Bronchial epithelial cell (primary cell): ENCODE data around the gene ITIH3. TPM values are rescaled to one million over a fixed set of nuclear protein-coding genes. Genes with fewer than 3 reads are reported as not detected.

Experiments used
- DNase-seq: peaks from one replicate; pipeline ENCODE4 v3.0.0-alpha.2; 2010; ENCODE audit warnings: low read depth
- FAIRE-seq: peaks from 2 replicates; lab custom pipeline; 2011; peaks lifted over from hg19 to GRCh38; lab: Jason Lieb, UNC
- H3K27me3 ChIP-seq: 2 replicates; pipeline ENCODE4 v1.5.1; 2011; ENCODE audit warnings: low read length; ENCODE audit not compliant: control insufficient read depth, insufficient read depth
- H3K36me3 ChIP-seq: 2 replicates; pipeline ENCODE4 v1.5.1; 2011; ENCODE audit warnings: low read length; ENCODE audit not compliant: control insufficient read depth, insufficient read depth
- H3K4me3 ChIP-seq: 2 replicates; pipeline ENCODE4 v1.5.1; 2011; ENCODE audit warnings: mild to moderate bottlenecking, low read depth, low read length, control low read depth
- CTCF ChIP-seq: IDR thresholded peaks from 2 replicates; pipeline ENCODE4 v1.5.1; 2011; ENCODE audit warnings: mild to moderate bottlenecking, moderate library complexity, low read length, control low read depth, inconsistent platforms; ENCODE audit not compliant: insufficient read depth, severe bottlenecking
- total RNA-seq: library from RNA; depleted of rRNA; stranded (reverse); fragments of >200 nt; gene quantifications from 2 replicates; pipeline ENCODE4 v1.2.1, GENCODE V29; 2014

The ITIH3 gene
- total RNA-seq, 1 donor from 2014 or later = not detected

- TF ChIP-seq CTCF = no peak
- H3K27me3 ChIP-seq = no peaks in the 10 kb centered on the region
- peaks cover 2% of the 10 kb centered on the region for H3K36me3 ChIP-seq
- no peak for FAIRE-seq
- H3K4me3 ChIP-seq = no peak overlapping the region
- DNase-seq = peak; percentile 21
These were observed 41.3 kb downstream of the ITIH3 start for GRCh38 chr3:52835766-52836470.

GRCh38 chr3:52836471-52836845 is 41.9 kb downstream of the ITIH3 start:
- TF ChIP-seq CTCF = no peak
- H3K4me3 ChIP-seq = no peak overlapping the region
- FAIRE-seq (peak; percentile 76), DNase-seq (no peak)
- peaks cover 5% of the 10 kb centered on the region for H3K36me3 ChIP-seq
- no peaks in the 10 kb centered on the region for H3K27me3 ChIP-seq

- TF ChIP-seq CTCF = no peak
- Histone ChIP-seq H3K27me3 (no peaks in the 10 kb centered on the region), H3K4me3 (no peak overlapping the region), H3K36me3 (peaks cover 7% of the 10 kb centered on the region)
- FAIRE-seq (no peak), DNase-seq (no peak)
These were observed 42.4 kb downstream of the ITIH3 start for GRCh38 chr3:52836986-52837385.

GRCh38 chr3:52838561-52839267 is 44.1 kb downstream of the ITIH3 start:
- Histone ChIP-seq H3K36me3 (peaks cover 7% of the 10 kb centered on the region), H3K4me3 (no peak overlapping the region), H3K27me3 (no peaks in the 10 kb centered on the region)
- DNase-seq (no peak), FAIRE-seq (peak; percentile 47)
- no peak for TF ChIP-seq CTCF

- FAIRE-seq (no peak), DNase-seq (no peak)
- TF ChIP-seq CTCF = no peak
- no peak overlapping the region for H3K4me3 ChIP-seq
- peaks cover 7% of the 10 kb centered on the region for H3K36me3 ChIP-seq
- no peaks in the 10 kb centered on the region for H3K27me3 ChIP-seq
These were observed 44.6 kb downstream of the ITIH3 start for GRCh38 chr3:52839268-52839575.
